NOMO-1 treated with DMSO at 0.1 percent for 48 hours (cell line): ENCODE results near the gene HAS3.
"Not testable (repeated sequence)": the region's sequence is repeated elsewhere in the genome, so short reads cannot be mapped to it uniquely, and the experiment has no call there.

Experiments
- DNase-seq: peaks from one replicate; lab custom pipeline; 2025; ENCODE audit not compliant: unreplicated experiment; lab: John Stamatoyannopoulos, UW

The HAS3 gene

GRCh38 chr16:69105501-69106361 lies at the start of gene HAS3:
Gene HAS3, plus strand, starts transcription at chr16:69105653. Its CDS starts 3,743 bp downstream, at chr16:69109396.
- peak; percentile 73 for DNase-seq

- DNase-seq, result no peak
Measured at GRCh38 chr16:69055980-69056379, 49.5 kb upstream of the HAS3 start.

GRCh38 chr16:69056421-69056820 lies 49.0 kb upstream of the HAS3 start:
- no peak for DNase-seq

GRCh38 chr16:69057400-69058378 lies 47.8 kb upstream of the HAS3 start:
- no peak for DNase-seq

- DNase-seq, result not testable (repeated sequence)
Measured at GRCh38 chr16:69063491-69063890, 42.0 kb upstream of the HAS3 start.

GRCh38 chr16:69064124-69064763 lies 41.2 kb upstream of the HAS3 start:
- DNase-seq, result no peak

GRCh38 chr16:69064764-69065313 lies 40.6 kb upstream of the HAS3 start:
- DNase-seq, result no peak

GRCh38 chr16:69069504-69069903 lies 35.9 kb upstream of the HAS3 start:
- no peak for DNase-seq

GRCh38 chr16:69071036-69071435 lies 34.4 kb upstream of the HAS3 start:
- no peak for DNase-seq

- DNase-seq, result no peak
Measured at GRCh38 chr16:69072640-69072974, 32.8 kb upstream of the HAS3 start.

GRCh38 chr16:69073181-69073702 lies 32.2 kb upstream of the HAS3 start:
- DNase-seq, result no peak

- DNase-seq, result no peak
Measured at GRCh38 chr16:69077251-69077650, 28.2 kb upstream of the HAS3 start.

- no peak for DNase-seq
Measured at GRCh38 chr16:69078073-69078472, 27.4 kb upstream of the HAS3 start.

GRCh38 chr16:69079697-69080096 lies 25.8 kb upstream of the HAS3 start:
- DNase-seq, result no peak

GRCh38 chr16:69083306-69083941 lies 22.0 kb upstream of the HAS3 start:
- DNase-seq, result no peak

- DNase-seq, result no peak
Measured at GRCh38 chr16:69084289-69084688, 21.2 kb upstream of the HAS3 start.

- DNase-seq, result no peak
Measured at GRCh38 chr16:69085032-69085695, 20.3 kb upstream of the HAS3 start.

- DNase-seq, result no peak
Measured at GRCh38 chr16:69087161-69087581, 18.3 kb upstream of the HAS3 start.

GRCh38 chr16:69088684-69089083 lies 16.8 kb upstream of the HAS3 start:
- no peak for DNase-seq
